HG03457 (cell line): ENCODE results near the gene IRS2.
"Not testable (repeated sequence)": the region's sequence is repeated elsewhere in the genome, so short reads cannot be mapped to it uniquely, and the experiment has no call there.

Experiments used
- ATAC-seq: cut with Tn5 transposase; IDR thresholded peaks from one replicate; pipeline ENCODE4 v1.9.1; 2021; ENCODE audit warnings: moderate number of reproducible peaks; ENCODE audit not compliant: unreplicated experiment

IRS2 gene

DNA sequence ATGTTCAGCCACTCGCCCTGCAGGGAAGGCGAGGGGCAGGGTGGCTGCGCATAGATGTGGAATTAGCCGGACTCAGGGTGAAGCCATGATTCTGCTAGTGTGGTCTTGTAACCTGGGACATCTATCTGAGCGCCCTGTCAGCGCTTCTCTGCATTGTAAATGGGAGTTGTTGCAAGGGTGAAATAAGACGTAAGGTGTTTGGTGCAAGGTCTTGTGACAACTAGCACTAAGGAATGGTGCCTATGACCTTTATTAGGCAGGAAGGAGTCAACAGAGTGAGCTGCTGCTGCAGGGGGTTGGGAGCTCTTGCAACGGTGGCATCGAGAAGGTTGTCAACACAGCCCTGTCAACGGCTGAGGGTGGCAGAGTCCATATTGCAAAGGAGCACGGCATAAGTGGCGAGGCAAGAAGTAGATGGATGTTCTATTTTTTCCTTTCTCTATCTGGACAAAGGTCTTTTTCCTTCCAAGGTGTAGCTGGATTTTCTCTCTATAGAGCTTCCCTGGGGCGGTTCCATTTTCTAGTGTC lies 49.3 kb downstream of the IRS2 start:
- ATAC-seq = no peak

DNA sequence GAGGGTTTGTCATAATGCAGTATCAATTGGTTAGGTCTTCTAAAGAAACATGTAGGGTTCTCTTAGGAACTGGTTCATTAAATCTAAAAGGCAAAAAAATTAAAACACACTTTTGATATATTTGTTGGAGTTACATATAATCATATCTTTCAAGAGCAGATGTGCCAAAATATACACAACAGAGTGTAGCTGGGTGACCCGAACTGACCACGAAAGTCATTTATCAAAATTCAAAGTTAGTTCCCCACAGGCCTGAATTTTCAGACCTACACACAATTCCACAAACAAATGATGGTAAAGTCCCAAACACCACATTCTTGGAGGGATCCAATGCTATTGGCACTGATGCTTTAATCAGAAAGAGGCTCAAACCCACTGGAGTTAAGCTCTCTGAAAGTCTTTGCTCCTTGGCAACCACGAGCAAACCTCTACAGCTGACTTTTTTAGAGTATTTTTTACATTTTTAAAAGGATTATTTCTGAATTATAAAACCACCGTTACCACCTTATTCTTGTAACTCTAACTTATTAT lies 50.9 kb downstream of the IRS2 start:
- ATAC-seq = no peak

DNA sequence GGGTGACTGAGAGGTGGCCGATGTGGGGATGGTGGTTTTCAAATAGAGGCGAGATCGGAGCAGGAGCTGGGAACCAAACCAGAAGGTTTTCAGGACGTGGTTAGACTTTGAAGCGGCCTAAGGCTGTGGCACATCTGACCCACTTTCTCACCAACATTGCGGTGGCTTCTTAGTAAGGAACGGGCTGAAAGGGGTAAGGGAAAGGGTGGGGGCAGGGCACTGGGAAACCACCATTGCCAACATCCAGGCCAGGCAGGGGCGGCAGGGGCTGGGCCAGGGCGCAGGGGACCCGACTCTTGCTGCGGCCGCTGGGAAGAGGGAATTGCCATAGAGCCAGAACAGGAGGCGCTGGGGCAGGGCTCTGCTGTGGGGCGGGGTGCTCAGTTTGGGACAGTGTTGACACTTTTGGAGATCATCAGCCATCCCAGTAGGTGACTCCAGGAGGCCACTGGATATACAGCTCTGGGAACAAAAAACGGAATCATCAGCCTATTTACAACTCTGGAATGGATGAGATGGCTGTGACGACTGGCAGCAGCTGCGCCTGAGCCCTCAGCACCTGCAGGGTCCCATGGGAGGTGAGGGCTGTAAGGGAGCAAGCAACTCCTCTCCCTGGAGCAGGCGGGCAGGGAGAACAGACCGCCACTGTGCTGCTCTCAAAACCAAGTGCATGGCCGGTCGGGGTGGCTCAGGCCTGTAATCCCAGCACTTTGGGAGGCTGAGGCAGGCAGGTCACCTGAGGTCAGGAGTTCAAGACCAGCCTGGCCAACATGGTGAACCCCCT lies 52.2 kb downstream of the IRS2 start:
- ATAC-seq = no peak

DNA sequence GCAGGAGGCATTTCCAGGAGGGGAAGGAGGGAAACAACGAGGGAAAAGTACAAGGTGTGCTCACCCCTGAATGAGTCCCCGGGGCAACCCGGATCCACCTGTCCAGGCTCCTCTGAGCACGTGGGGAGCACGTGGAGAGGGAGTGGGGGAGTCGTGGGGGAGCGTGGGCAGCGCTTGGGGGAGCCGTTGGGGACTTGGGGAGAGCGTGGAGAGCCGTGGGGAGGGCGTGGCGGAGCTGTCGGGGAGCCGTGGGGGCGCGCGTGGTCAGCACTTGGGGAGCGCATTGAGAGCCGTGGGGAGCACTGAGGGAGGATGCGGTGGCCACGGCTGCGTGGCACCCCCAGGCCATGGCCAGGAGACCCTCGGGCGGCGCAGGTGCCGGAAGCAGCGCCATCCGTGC lies 52.8 kb downstream of the IRS2 start:
- no peak for ATAC-seq

DNA sequence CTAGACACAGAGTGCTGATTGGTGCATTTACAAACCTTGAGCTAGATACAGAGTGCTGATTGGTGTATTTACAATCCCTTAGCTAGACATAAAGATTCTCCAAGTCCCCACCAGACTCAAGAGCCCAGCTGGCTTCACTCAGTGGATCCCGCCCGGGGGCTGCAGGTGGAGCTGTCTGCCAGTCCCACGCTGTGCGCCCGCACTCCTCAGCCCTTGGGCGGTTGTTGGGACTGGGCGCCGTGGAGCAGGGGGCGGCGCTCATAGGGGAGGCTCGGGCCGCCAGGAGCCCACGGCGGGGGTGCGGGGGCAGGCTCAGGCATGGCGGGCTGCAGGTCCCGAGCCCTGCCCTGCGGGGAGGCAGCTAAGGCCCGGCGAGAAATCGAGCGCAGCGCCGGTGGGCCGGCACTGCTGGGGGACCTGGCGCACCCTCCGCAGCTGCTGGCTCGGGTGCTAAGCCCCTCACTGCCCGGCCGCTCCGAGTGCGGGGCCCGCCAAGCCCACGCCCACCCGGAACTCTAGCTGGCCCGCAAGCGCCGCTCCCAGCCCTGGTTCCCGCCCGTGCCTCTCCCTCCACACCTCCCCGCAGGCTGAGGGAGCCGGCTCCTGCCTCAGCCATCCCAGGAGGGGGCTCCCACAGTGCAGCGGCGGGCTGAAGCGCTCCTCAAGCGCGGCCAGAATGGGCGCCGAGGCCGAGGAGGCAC lies 53.8 kb downstream of the IRS2 start:
- not testable (repeated sequence) for ATAC-seq

DNA sequence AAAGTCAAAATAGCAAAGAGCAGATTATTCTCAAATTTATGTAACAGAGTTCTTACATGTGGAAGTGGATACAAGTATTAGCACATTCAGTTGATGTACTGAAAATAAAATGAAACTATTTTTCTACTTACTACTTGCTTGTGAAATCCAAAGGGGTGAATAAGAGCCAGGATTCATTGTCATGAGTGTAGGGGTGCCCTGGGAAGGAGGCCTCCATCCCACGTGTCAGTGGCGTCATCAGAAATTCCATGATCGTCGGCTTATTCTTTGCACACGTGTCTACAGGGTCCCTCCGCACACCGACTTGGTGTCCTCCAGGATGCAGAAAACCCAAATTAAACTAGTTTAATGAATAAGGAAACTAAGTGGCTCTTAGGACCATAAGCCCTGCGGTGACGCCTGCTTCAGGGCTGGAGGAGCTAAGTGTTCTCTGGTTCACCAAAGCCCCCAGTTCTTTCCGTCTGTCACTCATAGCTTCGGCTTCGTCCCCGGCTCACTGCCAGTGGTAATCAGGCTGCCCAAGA lies 55.5 kb downstream of the IRS2 start:
- no peak for ATAC-seq

DNA sequence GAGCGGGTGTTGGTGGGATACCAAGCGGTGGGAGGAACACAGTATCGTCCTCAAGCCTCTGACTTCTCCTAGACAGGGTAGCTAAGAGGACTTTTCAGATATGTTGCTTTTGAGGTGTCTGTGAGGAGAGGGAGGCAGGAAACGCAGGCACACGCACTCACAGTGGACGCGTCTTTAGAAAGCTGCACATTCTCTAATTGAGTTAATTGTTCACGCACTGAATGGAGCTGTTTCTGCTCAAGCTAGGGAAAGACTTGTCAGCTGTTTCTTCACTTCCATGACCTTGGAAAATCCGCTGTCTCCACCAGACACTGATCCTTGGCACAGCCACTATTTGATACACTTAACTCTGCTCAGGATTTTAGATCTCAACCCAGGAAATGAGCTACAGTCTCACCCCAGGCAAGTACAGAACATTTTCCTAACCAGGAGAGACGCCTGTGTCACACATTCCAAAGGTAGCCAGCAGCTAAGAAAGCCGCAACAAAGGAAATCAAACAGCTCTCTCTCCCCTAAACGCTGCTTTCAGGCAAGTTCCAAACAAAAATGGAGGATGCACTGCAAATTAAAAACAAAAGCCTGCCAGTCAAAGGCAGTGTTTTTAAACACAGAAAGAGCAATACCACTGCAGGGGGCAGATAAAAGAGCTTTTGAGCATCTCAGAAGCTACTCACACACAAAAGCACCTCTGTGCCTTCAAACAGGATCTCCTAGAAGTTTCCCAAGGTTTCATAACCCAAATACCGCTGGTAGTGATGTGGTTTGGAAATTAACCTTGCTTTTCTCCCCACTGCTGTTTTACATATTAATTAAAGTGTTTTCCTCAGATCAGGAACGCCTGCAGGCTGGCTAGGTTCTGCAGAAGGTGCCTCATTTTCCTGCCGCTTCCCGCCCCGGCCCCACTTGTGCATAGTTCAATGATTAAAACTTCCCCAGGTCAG lies 57.3 kb downstream of the IRS2 start:
- no peak for ATAC-seq

DNA sequence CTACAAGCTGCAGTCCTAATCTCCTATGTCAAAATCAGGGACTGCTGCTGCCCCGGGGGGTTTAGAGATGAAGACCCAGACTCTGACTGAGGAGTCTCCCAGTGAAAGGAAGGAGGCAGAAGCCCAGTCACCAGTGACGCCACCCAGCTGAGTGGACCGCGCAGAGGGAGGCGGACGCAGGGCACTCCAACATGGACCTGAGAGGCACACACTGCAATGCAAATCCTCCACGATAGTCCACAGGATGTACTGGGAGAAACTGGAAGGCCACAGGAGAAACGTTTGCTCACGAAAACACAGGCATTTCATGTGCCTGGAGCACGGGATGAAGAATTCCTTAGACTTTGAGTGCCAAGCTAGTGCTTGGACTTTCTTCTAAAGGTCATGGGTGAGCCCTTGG lies 58.3 kb downstream of the IRS2 start:
- ATAC-seq = no peak

DNA sequence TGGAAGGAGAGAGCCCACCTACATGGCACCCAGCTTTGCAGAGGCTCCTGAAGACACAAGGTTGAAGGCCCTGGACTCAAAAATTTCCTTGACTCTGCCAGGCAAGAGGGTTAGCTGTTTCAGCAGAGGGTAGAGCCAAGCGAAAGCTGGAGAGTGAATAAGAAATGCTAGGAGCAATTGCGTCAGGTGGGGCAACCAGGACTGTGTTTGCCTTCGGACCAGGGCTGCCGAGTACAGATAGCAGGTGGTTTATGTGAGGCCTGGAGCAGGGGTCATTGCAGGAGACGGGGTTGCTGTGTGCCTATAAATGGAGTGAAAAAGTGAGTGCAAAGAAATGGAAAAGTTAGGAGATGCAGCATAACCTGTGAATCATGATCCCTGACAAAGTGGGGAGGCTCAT lies 59.1 kb downstream of the IRS2 start:
- no peak for ATAC-seq

DNA sequence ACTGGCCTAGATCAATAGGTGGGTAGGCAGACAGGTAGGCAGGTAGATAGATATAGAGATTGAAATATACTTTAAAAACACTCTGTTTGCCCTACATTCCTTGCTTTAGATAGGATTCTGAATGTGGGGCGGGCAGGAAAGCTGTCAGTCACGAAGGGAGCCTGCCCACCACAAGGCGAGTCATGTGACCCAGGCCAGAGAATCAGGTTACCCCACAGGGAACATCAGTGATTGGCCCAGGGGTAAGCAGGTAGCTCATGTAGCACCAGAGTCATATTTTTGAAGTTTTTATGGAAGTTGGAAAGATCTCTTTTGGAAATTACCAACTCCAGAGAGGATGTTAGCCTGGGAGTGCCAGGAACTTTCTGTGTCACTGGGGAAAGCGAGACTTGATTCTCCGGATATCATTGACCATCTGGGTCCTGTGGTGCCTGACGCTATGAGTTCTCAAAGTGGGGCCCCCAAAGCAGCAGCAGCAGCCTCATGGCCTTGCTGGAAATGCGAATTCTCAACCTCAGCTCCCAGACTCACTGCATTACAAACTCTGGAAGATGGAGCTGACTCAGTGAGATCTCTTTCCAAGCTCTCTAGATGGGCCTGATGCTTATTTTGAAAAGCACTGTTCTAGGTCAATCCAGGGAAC lies 60.3 kb downstream of the IRS2 start:
- no peak for ATAC-seq

DNA sequence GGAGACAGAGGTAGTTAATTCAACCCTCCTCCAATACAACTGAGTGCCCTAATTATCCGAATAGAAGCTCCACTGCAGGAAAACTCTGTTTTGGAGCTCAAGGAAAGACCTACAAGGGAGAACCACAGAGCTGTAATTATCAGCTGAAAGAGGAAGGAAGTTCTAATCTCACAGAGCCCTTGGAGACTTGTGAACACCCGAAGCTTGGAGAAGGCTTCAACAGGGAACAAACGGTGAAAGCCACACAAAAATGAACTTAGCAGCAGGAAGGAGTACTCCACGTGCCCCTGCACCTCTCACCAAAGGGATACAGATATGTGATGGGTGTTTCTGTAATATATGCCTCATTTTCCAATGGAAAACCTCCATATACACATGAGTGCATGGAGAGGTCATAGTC lies 61.1 kb downstream of the IRS2 start:
- no peak for ATAC-seq

DNA sequence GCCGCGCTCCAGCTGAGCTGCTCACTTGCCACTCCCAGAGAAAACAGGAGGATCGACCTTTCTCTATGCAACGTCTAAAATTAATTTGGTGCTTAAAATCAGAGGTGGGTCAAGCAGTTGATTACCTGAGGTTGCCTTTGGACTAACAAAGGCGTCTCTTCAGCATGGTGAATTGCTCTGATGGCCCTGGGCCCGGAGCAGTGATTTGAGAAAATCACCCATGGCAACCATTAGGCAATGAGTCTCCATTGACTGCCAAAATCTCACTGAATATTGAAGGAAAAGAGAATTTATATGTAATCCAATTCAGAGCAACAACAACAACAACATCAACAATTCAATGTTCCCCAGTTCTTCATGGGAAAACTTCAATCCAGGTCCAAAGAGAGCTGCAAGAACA lies 61.8 kb downstream of the IRS2 start:
- ATAC-seq = no peak

DNA sequence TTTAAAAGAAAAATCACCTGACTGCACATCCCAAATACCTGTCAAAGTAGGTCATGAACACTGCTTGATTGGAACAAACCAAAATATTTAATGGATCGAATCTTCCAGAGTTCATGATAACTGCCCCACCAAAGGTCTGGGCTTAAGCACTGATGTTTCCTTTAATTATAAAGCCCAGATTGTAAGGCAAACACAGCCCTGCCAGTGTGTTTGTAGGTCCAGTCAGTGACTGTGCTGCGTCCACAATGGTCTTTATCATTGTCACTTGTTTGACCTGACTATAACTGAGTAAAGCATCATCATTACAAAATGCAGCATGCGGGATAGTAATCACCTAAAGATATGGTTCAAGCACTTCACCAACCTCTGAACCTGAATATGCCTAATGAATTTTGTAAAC lies 63.3 kb downstream of the IRS2 start:
- ATAC-seq = no peak

DNA sequence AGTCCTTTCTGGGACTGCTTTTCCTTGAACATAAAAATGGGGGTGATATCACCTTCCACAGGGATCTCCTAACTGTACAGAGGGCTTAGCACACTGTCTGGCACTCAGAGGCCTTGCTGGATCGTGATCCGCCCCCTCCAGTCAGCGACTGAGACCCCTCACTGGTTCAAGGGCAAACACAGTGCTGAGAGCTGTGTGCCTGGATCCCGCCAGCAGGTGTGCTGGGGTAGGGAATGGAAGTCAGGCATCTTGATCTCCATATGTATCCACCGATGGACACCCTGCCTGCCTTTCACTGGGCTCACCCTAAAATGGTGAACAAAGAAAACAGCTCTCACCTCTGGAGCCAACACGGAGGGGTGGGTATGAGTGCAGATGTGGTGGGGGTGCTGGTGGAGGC lies 64.3 kb downstream of the IRS2 start:
- ATAC-seq = no peak

DNA sequence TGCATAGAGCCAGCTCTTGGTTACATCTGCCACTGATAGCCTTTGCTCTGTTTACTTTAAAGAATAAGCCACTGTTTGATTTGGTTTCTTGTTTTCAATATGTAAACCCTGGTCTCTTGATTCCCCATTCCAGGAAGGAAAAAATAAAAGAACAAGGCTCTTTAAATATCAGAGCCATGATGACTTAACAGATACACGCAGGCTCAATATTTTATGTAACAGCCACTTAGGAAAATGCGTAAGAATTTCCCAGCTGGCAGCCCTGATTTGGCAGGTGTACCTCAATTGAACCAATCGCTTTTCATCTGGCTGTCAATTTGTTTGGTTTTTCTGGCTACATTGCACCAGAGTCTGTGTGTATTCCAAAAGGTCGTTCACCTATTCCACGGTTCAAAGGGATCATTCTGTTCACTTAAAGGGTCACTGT lies 65.6 kb downstream of the IRS2 start:
- no peak for ATAC-seq

DNA sequence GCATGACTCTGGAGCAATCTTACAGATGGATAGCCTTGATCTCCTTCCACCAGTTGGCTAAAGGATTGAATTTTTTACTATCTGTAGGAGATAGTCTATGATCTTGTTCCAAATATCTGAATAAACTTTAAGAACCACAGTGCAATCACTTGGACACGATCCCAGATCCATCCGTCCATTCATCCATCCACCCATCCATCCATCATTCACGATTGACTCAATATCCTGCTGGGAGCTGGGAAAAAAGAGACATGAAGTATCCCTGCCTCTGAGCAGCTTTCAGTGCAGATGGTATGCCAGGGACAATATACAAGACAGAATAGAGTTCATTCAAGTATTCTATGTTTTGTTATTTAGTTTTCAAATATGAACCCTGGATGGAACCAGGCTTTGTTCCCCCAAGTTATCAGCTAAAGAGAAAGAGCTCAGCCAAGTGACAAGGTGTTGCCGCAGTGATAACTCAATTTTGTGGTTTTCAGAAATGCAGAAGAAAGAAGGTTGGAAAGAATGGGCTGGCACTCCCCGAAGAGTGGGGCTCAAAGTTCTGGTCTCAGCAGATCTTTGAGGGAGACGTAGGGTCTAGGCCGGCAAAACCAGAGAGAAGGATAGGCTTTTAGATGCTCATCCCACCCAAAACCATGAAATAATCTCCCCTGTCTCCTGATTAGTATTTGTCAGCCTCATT lies 66.3 kb downstream of the IRS2 start:
- no peak for ATAC-seq

DNA sequence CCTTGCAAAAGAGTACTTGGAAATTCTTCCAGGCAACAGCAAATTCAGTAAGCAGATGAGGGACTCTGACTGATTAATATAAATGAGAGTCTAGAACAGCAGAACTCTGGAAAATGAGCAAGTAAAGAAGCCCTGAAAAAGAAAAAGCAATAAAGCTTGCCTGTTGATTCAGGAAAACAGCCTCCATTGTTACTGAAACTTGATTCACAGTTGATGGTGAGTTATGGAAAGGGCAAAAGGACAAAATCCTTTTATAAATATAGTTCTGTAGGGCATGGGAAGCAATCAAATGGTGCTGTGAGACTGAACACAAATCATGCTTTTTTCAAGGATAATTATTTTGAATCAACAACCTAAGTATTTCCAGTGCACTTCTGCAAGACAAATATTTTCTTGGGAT lies 67.7 kb downstream of the IRS2 start:
- ATAC-seq = no peak

DNA sequence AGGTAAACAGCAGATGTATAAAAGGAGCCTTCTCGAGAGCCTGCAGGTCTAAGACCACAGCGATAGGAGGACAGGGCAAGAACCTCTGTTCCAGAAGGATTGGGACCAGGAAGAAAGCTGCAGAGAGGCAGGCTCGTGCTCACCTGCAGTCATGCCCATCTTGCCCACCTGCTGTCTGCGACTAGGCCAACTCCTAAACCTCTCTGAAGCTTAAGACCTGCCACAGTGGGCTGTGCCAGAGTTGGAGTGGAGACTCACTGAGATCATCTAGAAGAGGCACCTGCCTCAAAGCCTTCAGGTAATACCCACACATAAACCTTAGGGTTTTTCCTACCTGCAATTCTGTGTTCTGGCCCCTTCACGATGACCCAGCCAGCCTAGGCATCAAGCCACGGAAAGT lies 68.7 kb downstream of the IRS2 start:
- ATAC-seq = no peak

DNA sequence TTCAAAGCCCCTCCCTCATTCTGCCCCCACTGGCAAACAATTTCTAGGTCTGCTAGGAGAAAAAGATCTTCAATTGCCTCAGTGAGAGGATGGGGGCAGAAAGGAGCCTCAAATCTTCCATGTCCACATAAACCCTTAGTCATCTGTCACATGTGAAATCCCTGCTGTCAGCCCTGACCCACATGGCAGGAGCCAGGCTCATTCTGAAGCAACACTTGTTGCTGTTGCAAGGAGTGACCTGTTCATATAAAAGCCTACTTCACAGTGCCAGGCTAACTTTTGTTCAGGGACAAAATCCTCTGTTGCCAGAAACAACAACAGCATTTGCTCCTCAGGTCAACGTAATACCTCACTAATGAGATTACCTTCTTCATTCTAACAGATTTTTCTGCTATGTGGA lies 70.5 kb downstream of the IRS2 start:
- ATAC-seq = no peak

DNA sequence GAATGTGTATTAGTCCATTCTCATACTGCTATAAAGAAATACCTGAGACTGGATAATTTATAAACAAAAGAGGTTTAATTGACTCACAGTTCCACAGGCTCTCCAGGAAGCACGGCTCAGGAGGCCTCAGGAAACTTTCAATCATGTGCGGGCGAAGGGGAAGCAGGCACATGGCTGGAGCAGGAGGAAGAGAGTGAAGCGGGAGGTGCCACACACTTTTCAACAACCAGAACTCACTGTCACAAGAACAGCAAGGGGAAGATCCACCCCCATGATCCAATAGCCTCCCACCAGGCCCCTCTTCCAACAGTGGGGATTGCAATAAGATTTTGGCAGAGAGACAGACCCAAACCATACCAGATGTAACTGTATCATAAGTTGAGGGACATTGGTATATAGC lies 72.7 kb downstream of the IRS2 start:
- ATAC-seq = no peak
